ENCODE measurements around the gene HNRNPUL1.

- no peak for TF ChIP-seq CTCF (IDR thresholded peaks at IDR 0.05)
- no peak for TF ChIP-seq POLR2A (IDR thresholded peaks at IDR 0.05)
Observed at GRCh38 chr19:41248895-41249294, 15.3 kb upstream of the HNRNPUL1 start.

Data from thyroid gland (tissue), 4 donors.